ENCODE measurements around the gene LLGL1.

DNA sequence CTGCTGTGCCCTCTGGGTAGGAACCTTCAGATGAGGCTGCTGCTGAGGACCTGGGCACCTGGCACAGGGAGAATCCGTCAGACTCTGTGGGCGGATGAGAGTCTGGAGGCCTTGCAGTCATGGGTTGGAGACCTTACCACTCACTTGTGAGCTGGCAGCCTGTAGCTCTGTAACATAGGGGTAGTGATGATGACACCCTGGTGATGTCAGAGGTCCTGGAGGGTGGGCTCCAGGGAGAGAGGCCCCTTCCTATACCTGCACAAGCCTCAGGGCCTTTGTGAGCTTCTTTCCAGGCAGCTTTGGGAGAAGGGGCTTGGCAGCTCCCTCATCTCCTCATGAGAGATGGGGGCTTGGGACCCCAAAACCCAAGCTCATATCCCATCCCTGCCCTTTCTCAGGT, 36.7 kb downstream of the LLGL1 start:
- TF ChIP-seq, protein P1, sequence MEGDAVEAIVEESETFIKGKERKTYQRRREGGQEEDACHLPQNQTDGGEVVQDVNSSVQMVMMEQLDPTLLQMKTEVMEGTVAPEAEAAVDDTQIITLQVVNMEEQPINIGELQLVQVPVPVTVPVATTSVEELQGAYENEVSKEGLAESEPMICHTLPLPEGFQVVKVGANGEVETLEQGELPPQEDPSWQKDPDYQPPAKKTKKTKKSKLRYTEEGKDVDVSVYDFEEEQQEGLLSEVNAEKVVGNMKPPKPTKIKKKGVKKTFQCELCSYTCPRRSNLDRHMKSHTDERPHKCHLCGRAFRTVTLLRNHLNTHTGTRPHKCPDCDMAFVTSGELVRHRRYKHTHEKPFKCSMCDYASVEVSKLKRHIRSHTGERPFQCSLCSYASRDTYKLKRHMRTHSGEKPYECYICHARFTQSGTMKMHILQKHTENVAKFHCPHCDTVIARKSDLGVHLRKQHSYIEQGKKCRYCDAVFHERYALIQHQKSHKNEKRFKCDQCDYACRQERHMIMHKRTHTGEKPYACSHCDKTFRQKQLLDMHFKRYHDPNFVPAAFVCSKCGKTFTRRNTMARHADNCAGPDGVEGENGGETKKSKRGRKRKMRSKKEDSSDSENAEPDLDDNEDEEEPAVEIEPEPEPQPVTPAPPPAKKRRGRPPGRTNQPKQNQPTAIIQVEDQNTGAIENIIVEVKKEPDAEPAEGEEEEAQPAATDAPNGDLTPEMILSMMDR (conservative IDR thresholded peaks at IDR 0.05; ENCODE audit: low read depth, low read length) = no peak
- TF ChIP-seq EZH2 (IDR thresholded peaks at IDR 0.05; ENCODE audit: borderline replicate concordance, low read depth, low read length, poor library complexity, severe bottlenecking) = no peak
